Neural cell (in vitro differentiated cells): ENCODE results near the gene YKT6.

Source experiments
- EP300 ChIP-seq: fragments of 450-650 bp; conservative IDR thresholded peaks from 2 replicates; pipeline ENCODE4 v1.6.1; 2014; ENCODE audit warnings: antibody characterized with exemption, mild to moderate bottlenecking, moderate library complexity; ENCODE audit not compliant: poor library complexity, severe bottlenecking
- EZH2 ChIP-seq: fragments of 200-600, 300-800 bp; shearing (Covaris generic), sonication (generic); IDR thresholded peaks from 2 replicates; pipeline ENCODE4 v1.6.1; 2014; ENCODE audit warnings: antibody characterized with exemption, low read length, borderline replicate concordance, mild to moderate bottlenecking; ENCODE audit not compliant: insufficient read depth, poor library complexity, severe bottlenecking
- POLR2AphosphoS5 ChIP-seq: IDR thresholded peaks from 2 replicates; pipeline ENCODE4 v1.6.1; 2012
- TAF1 ChIP-seq: IDR thresholded peaks from 2 replicates; pipeline ENCODE4 v1.6.1; 2012; ENCODE audit warnings: low read depth
- TF ChIP-seq, protein P1 (sequence below): fragments of 450-650 bp; IDR thresholded peaks from 2 replicates; pipeline ENCODE4 v1.5.1; 2014; ENCODE audit warnings: antibody characterized with exemption, mild to moderate bottlenecking, moderate library complexity; ENCODE audit not compliant: poor library complexity, severe bottlenecking
- TF ChIP-seq, protein P2 (sequence below): IDR thresholded peaks from 2 replicates; pipeline ENCODE4 v1.6.1; 2012; ENCODE audit warnings: borderline replicate concordance

DNA sequence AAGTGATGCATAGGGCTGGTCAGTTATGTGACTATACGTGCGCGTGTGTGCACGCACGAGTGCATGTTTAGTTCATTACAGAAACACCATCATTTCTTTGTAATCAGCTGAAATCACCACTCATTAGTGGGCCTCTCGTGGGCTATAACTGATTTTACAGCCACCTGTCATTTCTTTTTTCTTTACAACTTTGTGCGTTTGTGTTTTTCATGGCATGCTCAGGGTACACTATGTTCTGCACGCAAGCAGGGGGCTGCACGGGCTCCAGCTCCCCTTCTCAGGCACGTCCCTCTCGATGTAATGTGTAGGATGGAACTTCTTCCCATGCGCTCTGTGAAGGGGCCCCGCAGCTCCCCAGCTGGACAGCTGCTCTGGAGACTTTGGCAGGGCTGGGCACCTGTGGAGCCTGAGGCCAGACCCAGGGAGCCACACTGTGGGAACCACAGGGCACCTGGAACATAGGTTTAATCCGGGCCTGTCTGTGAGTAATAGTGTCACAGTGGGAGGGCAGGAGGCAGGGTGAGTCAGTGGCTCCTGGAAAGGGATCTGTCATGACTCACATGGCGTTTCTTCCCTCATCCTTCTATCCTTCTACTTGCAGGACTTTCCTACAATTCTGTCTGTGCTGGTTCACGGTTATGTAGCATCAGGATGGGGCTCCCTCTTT lies 16.4 kb upstream of the YKT6 start:
- no peak for TF ChIP-seq EZH2
- TF ChIP-seq EP300 = no peak
- TF ChIP-seq, protein P1, sequence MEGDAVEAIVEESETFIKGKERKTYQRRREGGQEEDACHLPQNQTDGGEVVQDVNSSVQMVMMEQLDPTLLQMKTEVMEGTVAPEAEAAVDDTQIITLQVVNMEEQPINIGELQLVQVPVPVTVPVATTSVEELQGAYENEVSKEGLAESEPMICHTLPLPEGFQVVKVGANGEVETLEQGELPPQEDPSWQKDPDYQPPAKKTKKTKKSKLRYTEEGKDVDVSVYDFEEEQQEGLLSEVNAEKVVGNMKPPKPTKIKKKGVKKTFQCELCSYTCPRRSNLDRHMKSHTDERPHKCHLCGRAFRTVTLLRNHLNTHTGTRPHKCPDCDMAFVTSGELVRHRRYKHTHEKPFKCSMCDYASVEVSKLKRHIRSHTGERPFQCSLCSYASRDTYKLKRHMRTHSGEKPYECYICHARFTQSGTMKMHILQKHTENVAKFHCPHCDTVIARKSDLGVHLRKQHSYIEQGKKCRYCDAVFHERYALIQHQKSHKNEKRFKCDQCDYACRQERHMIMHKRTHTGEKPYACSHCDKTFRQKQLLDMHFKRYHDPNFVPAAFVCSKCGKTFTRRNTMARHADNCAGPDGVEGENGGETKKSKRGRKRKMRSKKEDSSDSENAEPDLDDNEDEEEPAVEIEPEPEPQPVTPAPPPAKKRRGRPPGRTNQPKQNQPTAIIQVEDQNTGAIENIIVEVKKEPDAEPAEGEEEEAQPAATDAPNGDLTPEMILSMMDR = no peak
- TF ChIP-seq, protein P2, sequence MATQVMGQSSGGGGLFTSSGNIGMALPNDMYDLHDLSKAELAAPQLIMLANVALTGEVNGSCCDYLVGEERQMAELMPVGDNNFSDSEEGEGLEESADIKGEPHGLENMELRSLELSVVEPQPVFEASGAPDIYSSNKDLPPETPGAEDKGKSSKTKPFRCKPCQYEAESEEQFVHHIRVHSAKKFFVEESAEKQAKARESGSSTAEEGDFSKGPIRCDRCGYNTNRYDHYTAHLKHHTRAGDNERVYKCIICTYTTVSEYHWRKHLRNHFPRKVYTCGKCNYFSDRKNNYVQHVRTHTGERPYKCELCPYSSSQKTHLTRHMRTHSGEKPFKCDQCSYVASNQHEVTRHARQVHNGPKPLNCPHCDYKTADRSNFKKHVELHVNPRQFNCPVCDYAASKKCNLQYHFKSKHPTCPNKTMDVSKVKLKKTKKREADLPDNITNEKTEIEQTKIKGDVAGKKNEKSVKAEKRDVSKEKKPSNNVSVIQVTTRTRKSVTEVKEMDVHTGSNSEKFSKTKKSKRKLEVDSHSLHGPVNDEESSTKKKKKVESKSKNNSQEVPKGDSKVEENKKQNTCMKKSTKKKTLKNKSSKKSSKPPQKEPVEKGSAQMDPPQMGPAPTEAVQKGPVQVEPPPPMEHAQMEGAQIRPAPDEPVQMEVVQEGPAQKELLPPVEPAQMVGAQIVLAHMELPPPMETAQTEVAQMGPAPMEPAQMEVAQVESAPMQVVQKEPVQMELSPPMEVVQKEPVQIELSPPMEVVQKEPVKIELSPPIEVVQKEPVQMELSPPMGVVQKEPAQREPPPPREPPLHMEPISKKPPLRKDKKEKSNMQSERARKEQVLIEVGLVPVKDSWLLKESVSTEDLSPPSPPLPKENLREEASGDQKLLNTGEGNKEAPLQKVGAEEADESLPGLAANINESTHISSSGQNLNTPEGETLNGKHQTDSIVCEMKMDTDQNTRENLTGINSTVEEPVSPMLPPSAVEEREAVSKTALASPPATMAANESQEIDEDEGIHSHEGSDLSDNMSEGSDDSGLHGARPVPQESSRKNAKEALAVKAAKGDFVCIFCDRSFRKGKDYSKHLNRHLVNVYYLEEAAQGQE = no peak
- no peak for TF ChIP-seq POLR2AphosphoS5
- TF ChIP-seq TAF1 = no peak
